Heart right ventricle (tissue), 16 donors: ENCODE measurements around the gene KLHL25. TPM values are rescaled to one million over a fixed set of nuclear protein-coding genes. Genes with fewer than 3 reads are reported as not detected.

Source experiments
- ATAC-seq, 8 donors: fragments of 200-7000 bp; cut with Tn5 transposase; one replicate each; pipeline ENCODE4 v1.9.1; 2020; ENCODE audit warnings: mild to moderate bottlenecking in 8 of 8, moderate library complexity in 8 of 8, moderate number of reproducible peaks in 1 of 8
- DNase-seq, 2 donors: peaks; one replicate each; pipeline ENCODE4 v3.0.0-alpha.2; 2020
- H3K27ac ChIP-seq, 10 donors: fragments of 200-600 bp; sonication (generic) in 2 of 10; one replicate each; pipeline versions ENCODE4 v1.5.0 to v1.8.0; 2020 to 2022; ENCODE audit warnings: mild to moderate bottlenecking in 3 of 10
- H3K27me3 ChIP-seq, 7 donors: fragments of 200-600 bp; one replicate each; pipeline ENCODE4 v1.8.0; 2021 to 2022; ENCODE audit warnings: mild to moderate bottlenecking in 2 of 7
- H3K36me3 ChIP-seq, 9 donors: fragments of 200-600 bp; sonication (generic) in 1 of 9; one replicate each; pipeline versions ENCODE4 v1.5.0 to v1.8.0; 2020 to 2022; ENCODE audit warnings: mild to moderate bottlenecking in 2 of 9
- H3K4me1 ChIP-seq, 9 donors: fragments of 200-600 bp; sonication (generic) in 1 of 9; one replicate each; pipeline versions ENCODE4 v1.5.0 to v1.8.0; 2020 to 2022; ENCODE audit warnings: mild to moderate bottlenecking in 4 of 9
- H3K4me3 ChIP-seq, 10 donors: fragments of 200-600 bp; sonication (generic) in 2 of 10; one replicate each; pipeline versions ENCODE4 v1.5.0 to v1.8.0; 2020 to 2022; ENCODE audit warnings: mild to moderate bottlenecking in 7 of 10, moderate library complexity in 2 of 10
- H3K9me3 ChIP-seq, 11 donors: fragments of 200-600 bp in 10 of 11; sonication (generic) in 2 of 11; one replicate each; pipeline versions ENCODE4 v1.5.0 to v1.8.0; 2013 to 2022; ENCODE audit warnings: mild to moderate bottlenecking in 2 of 11, control low read depth in 1 of 11, moderate library complexity in 1 of 11
- CTCF ChIP-seq, 9 donors: fragments of 200-600 bp; sonication (generic) in 2 of 9; IDR thresholded peaks; one replicate each; pipeline versions ENCODE4 v1.5.0 to v1.8.0; 2021 to 2022; ENCODE audit warnings: antibody characterized with exemption in 9 of 9, mild to moderate bottlenecking in 5 of 9, moderate library complexity in 1 of 9
- WGBS, 2 donors: extraction: QIAGEN DNeasy Blood & Tissue Kit; methylation state at CpG; one replicate each; pipeline ENCODE4 v1.1.7; 2013; ENCODE audit warnings: inconsistent platforms in 1 of 2; 5-methylcytosine and 5-hydroxymethylcytosine counted together
- intact Hi-C, 10 donors: fragments of 100-400 bp; cut with DNase I; formaldehyde crosslinking; loops; one replicate each; pipeline versions ENCODE4 v1.11.1 to v1.14.2; 2022
- polyA plus RNA-seq, 2 donors: library from polyadenylated mRNA; stranded (reverse); fragments of 200-250 nt; gene quantifications; one replicate each; pipeline ENCODE4 v1.2.3, GENCODE V29; 2013
- total RNA-seq, 10 donors: library from RNA; stranded (reverse); fragmentation: NEBNext Ultra II Directional in 3 of 10; extraction: Animal tissue kit (Norgen Biotek cat#: 25700) in 3 of 10; gene quantifications; one replicate each; pipeline versions ENCODE4 v1.2.1 to v1.2.4, GENCODE V29; 2021 to 2023
- donor health status: Arrhythmogenic right ventricular cardiomyopathy.
- donor health status: ischemic (EF 13 %, LVEDD 7.1; RV severe dilation, severe dysfunction).
- donor health status: healthy with polysubstance abuse.
- donor health status: DM: no; HTN: yes; CAD: no.
- donor health status: DM: no; HTN: no; CAD: no.
- donor health status: ischemic (EF 25% LVEDD 6.9; RV normal size, moderate dysfunction).
- donor health status: ischemic (EF 25% LVEDD 5.7; RV mildly dilated, moderate dysfunction).
- donor health status: healthy.
- donor health status: DM: yes; HTN: yes; CAD: no.
- donor health status: Ischemic cardiomyopathy.
- donor health status: ischemic (EF 35%, LVEDD 5.7; RV mildly dilated, moderate dysfunction).
- donor health status: nonischemic (EF 11% LVEDD 7.7; RV severe dilation, severe dysfunction).
- donor health status: DM: yes; HTN: yes; CAD: no.
- donor health status: PGD.
- donor health status: ischemic (EF 29% LVEDD 5.4; RV normal size, mild dysfunction).
- donor health status: nonischemic (EF 23%, LVEDD 6.1; RV moderate dilation, normal function).

The KLHL25 gene
- total and polyA plus RNA-seq, 12 donors: 1.9 to 9.2 (median 3.2) TPM

GRCh38 chr15:85770096-85771041 lies 24.4 kb downstream of the KLHL25 start:
- DNase-seq: no peak
- TF ChIP-seq CTCF (IDR thresholded peaks at IDR 0.05): no peak
- 89 to 91% methylated on average over 21 of the region's 21 CpGs for WGBS, 2 donors
- no peaks in the 10 kb centered on the region for H3K9me3 ChIP-seq
- no peaks in the 10 kb centered on the region for H3K27me3 ChIP-seq
- no peak overlapping the region for H3K4me3 ChIP-seq
- ATAC-seq: no peak
- intact Hi-C loops: no loop called here
- peaks cover 9 to 39% (median 23%) of the 10 kb centered on the region in 9 donors for H3K4me1 ChIP-seq
- H3K27ac ChIP-seq: peak overlapping the region in 3 of 10 donors; percentile 39 to 57 (median 49)
- peaks cover 0 to 9% (median 0%) of the 10 kb centered on the region in 9 donors for H3K36me3 ChIP-seq

GRCh38 chr15:85769182-85769900 lies 25.4 kb downstream of the KLHL25 start:
- no peak for TF ChIP-seq CTCF (IDR thresholded peaks at IDR 0.05)
- DNase-seq: no peak
- Histone ChIP-seq H3K4me3 (no peak overlapping the region), H3K9me3 (no peaks in the 10 kb centered on the region), H3K27ac (no peak overlapping the region), H3K36me3 (peaks cover 0 to 9% (median 0%) of the 10 kb centered on the region in 9 donors), H3K4me1 (peaks cover 15 to 48% (median 33%) of the 10 kb centered on the region in 9 donors), H3K27me3 (no peaks in the 10 kb centered on the region)
- ATAC-seq: no peak
- 98% methylated on average over 42 of the region's 42 CpGs for WGBS, 2 donors
- intact Hi-C loops: loop anchor here in 1 of 10 donors (10.0 kb wide), 1 partner anchor 55 kb away; no protein-coding TSS in a partner anchor

GRCh38 chr15:85768595-85769168 lies 26.0 kb downstream of the KLHL25 start:
- intact Hi-C loops: loop anchor here in 1 of 10 donors (10.0 kb wide), 1 partner anchor 56 kb away; no protein-coding TSS in a partner anchor
- TF ChIP-seq CTCF (IDR thresholded peaks at IDR 0.05): no peak
- Histone ChIP-seq H3K4me3 (no peak overlapping the region), H3K9me3 (no peaks in the 10 kb centered on the region), H3K36me3 (peaks cover 0 to 9% (median 0%) of the 10 kb centered on the region in 9 donors), H3K27me3 (no peaks in the 10 kb centered on the region), H3K4me1 (peaks cover 20 to 54% (median 40%) of the 10 kb centered on the region in 9 donors), H3K27ac (no peak overlapping the region)
- DNase-seq (no peak), ATAC-seq (no peak)
- WGBS, 2 donors: 96 to 98% methylated on average over 32 of the region's 32 CpGs
